Keratinocyte (primary cell): ENCODE data around the gene UGT1A8.

Experiments used
- CTCF ChIP-seq, 3 experiments: IDR thresholded peaks in 1 of 3; conservative IDR thresholded peaks in 1 of 3; optimal IDR thresholded peaks in 1 of 3; 2 replicates in 2 of 3; 3 replicates in 1 of 3; pipeline versions ENCODE3 to v1.5.1; 2011; ENCODE audit warnings: low read length in 3 of 3, mild to moderate bottlenecking in 3 of 3, moderate library complexity in 2 of 3, control low read depth in 1 of 3, inconsistent platforms in 1 of 3; ENCODE audit not compliant: insufficient read depth in 2 of 3; ENCODE audit errors: extremely low read depth in 1 of 3
- EZH2 ChIP-seq: IDR thresholded peaks from one replicate; pipeline ENCODE4 v1.6.1; 2012; ENCODE audit warnings: inconsistent platforms, mild to moderate bottlenecking, low read length, moderate library complexity

- TF ChIP-seq CTCF (optimal IDR thresholded peaks at IDR 0.05 in 1 of 3, IDR thresholded peaks at IDR 0.05 in 1 of 3, conservative IDR thresholded peaks at IDR 0.05 in 1 of 3; ENCODE audit: extremely low read depth in 1 of 3, insufficient read depth in 2 of 3, low read length in 3 of 3), result no peak
- no peak for TF ChIP-seq EZH2
These were observed 158.0 kb downstream of the UGT1A8 start for GRCh38 chr2:233775414-233775813.
